H54 (cell line): Measurements from ENCODE around the gene LRAT.
"Not testable (repeated sequence)": the region's sequence is repeated elsewhere in the genome, so short reads cannot be mapped to it uniquely, and the experiment has no call there.

Experiments used
- DNase-seq: peaks from one replicate; pipeline ENCODE4 v3.0.0; 2011; ENCODE audit warnings: low spot score, mixed read lengths; ENCODE audit not compliant: insufficient read length
- FAIRE-seq: peaks from 3 replicates; lab custom pipeline; 2011; peaks lifted over from hg19 to GRCh38; lab: Jason Lieb, UNC
- POLR2A ChIP-seq: IDR thresholded peaks from 2 replicates; pipeline ENCODE4 v1.6.1; 2011; ENCODE audit warnings: low read depth, mild to moderate bottlenecking, low read length

The LRAT gene

GRCh38 chr4:154743683-154744340, at the start of gene LRAT:
LRAT (plus strand) TSS chr4:154744000; CDS start chr4:154744327, 327 bp downstream.
- DNase-seq (no peak), FAIRE-seq (no peak)
- TF ChIP-seq POLR2A = no peak

DNA sequence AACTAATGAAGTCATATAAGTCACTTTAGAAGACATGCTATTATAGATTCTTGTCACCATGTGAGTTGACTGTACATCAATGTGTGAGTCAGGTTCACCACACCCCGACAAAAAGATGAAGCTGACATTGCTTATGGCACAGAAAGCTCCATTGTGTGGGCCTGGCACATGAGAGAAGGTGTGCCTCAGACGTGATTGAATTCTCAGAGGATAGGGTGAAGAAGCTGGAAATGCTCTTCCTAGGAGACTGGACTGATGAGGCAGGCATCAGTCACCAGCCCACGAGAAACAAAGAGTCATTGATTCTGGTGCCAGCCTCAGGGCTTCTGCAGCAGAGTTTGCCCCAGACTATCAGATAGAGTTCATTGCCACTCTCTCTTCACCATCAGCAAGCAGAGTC, 35.9 kb upstream of the LRAT start:
- TF ChIP-seq POLR2A = no peak
- DNase-seq (no peak), FAIRE-seq (no peak)

DNA sequence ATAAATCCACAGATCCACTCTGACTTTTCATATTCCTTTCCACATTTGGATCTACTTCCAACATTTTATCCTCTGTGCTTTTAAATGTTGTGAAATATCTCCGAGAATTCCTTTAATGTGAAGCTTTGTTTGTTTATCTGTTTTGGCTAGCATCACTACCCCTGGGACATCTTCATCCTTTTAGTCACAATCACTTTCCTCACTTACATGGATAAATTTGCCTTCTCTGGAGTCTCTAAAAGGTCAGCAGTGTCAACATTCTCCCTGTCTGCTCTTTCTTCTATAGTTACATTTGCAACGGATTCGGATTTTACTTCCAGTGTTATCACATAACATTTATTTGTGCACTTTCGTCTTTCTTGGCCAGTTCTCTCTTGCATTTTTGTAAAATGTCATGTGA, 34.2 kb upstream of the LRAT start:
- DNase-seq (no peak), FAIRE-seq (no peak)
- TF ChIP-seq POLR2A = no peak

GRCh38 chr4:154711522-154711921, 32.3 kb upstream of the LRAT start:
- FAIRE-seq = no peak
- DNase-seq = no peak
- no peak for TF ChIP-seq POLR2A

DNA sequence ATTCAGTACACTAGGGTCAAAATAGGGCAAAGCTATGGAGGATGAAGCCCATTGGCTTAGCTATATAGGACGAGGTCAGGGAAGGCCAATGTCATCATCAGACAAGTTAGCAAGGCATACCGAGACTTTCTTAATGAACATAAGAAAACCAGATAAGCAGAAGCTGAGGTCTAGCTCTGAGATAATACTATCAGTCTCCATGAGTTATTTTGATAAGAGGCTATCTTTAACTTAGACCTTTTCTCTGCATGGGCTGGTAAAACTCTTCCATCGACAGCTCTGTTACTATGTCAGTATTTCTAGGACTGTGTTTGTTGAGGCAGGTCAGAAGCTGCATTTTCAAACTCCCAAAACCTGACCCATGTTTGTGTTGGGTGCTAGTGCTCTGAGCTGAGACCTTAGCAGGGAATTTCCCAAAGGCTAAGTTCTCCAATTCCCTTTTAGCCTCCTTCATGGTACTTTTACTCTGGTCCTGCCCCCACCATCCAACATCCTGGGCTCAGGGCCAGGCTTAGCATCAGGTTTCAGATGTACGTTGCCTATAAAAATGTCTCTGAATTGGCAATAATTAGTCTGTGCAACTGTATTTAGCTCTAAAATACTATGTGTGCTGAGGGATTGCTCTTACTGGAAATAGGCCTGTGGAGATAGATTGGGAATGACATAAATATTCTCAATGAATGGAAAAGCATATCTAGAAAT, 29.3 kb upstream of the LRAT start:
- FAIRE-seq = no peak
- no peak for TF ChIP-seq POLR2A
- no peak for DNase-seq

GRCh38 chr4:154719087-154719486, 24.7 kb upstream of the LRAT start:
- TF ChIP-seq POLR2A = no peak
- FAIRE-seq = no peak
- no peak for DNase-seq

- DNase-seq (no peak), FAIRE-seq (no peak)
- TF ChIP-seq POLR2A = no peak
These were observed 23.7 kb upstream of the LRAT start for GRCh38 chr4:154720123-154720522.

DNA sequence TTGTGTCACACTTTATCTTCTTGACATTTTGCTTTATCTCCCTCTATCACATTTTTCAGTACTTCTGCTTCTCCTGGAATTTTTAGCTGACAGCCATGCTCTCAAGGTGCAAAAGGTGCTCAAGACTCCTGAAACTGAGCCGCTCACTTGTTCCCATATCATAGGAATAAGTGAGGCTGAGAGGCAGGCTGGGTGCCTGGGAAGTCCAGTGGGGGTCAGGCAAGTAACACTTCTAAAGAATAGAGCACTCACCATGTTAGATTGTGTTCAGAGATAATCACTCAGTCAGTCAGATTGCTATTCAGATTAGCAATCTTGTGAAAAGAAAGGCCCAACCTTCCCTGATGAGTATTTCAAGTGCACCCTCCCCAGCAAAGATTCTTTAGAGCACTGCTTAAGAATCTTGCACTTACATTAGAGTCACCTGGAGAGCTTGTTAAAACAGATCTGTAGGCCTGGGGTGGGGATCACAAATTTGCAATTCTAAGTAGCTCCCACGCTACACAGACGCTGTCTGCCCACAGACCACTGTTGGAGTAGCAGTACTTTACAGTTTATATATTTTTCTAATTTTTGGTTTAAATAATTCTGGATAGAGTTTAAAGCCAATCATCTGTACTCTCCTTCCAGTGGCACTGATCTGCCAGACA, 23.1 kb upstream of the LRAT start:
- TF ChIP-seq POLR2A = no peak
- FAIRE-seq (no peak), DNase-seq (no peak)

GRCh38 chr4:154722262-154722661, 21.5 kb upstream of the LRAT start:
- no peak for FAIRE-seq
- TF ChIP-seq POLR2A = no peak
- DNase-seq = no peak

- not testable (repeated sequence) for DNase-seq, FAIRE-seq
These were observed 20.2 kb upstream of the LRAT start for GRCh38 chr4:154723601-154724000.

DNA sequence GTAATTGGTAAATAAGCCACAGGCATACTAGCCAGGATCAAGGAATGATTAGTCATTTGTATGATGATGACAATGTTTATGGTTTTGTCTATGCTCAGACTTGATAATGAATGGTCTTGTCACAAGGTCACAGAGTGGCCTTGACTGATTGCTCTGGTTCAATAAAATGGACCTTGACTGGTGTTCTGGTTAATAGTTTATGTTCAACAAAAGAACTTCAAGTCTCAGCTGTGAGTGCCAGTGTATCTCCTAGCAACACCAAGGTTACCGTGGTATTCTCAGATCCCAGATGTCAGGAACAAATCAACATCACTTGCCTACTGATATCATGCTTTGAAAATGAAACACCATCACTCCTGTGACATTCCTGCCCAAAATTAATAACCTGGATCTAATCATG, 16.3 kb upstream of the LRAT start:
- no peak for DNase-seq
- TF ChIP-seq POLR2A = no peak
- FAIRE-seq = no peak

- no peak for FAIRE-seq
- no peak for TF ChIP-seq POLR2A
- no peak for DNase-seq
These were observed 12.0 kb upstream of the LRAT start for GRCh38 chr4:154731756-154732155.

DNA sequence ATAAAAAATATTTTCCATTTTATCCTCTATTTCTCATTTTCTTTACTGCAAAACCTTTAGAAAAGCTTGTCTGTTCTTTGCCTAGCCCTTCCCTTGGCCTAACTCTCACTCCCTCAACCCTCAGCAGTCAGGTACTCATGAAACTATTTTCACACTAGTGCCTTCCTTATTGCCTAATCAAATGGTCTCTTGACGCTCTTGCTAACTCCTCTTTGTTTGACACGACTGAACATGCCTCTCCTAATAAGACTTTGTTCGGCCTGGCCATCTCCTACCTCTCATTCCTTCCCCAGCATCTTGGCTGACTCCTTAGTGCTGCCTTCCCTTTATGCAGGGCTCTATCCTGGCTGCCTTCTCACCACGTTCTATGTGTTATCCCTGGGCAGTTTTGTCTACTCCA, 11.1 kb upstream of the LRAT start:
- DNase-seq (no peak), FAIRE-seq (no peak)

DNA sequence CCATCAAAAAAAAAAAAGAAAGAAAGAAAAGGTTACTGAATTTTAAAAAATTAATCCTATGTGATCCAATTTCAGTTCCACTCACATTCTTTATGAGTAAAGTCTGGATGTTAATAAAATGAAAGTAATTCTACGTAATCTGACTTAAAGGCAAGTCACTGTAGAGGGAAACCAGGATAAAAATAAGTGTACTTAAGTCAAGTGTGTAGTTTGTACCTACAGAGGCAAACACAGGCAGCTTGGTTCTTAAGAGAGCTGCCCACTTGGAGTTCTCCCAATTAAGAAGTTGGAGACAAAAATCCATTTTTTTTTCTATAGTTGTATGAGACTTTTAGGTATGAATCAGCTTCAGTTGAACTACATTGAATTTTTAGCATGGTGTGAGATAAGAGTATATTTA, 7.0 kb upstream of the LRAT start:
- DNase-seq = no peak
- FAIRE-seq = no peak
- no peak for TF ChIP-seq POLR2A

More for the DNA sequence above, 11.1 kb upstream of the LRAT start:
- no peak for TF ChIP-seq POLR2A
